Measurements from ENCODE around the gene SLITRK6. TPM values are rescaled to one million over a fixed set of nuclear protein-coding genes. Genes with fewer than 3 reads are reported as not detected.
A peak's percentile ranks its signal among the peaks of the same experiment; 100 is the strongest.

The SLITRK6 gene
- total RNA-seq, 1 donor = under 0.01 TPM

DNA sequence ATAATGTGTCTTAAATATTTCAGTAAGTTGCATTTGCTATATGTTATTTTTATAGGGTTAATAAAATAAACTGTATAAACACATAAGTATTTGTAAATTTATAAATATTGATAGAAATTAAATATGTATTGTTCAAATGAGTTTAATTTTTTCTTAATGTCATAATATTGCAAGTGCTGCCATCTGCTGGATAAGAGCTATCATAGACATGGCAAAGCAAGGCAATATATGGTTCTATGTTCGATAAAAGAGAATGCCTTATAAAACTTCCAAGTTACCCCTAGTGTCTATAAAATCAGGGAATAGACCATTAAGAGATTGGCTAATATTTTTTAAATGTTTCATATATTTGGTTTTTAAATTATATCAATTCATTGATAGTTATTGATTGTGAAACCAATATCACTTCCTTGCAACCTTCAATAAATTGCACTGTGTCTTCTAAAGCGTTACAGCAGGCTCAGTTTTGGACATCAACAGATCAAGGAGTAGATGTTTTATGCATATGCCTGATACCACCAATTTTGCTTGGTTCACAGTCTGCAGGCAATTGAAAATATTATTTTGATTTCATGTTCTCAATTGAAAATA lies 29.0 kb upstream of the SLITRK6 start:
- no peaks in the 10 kb centered on the region for H3K4me1 ChIP-seq (ENCODE audit: insufficient read depth, low read length)
- H4K20me1 ChIP-seq (ENCODE audit: insufficient read depth, low read length) = no peaks in the 10 kb centered on the region
- H3K27ac ChIP-seq (ENCODE audit: low read depth, low read length) = no peak overlapping the region
- no peak overlapping the region for H3K4me3 ChIP-seq (ENCODE audit: insufficient read depth, low read length)
- H3K27me3 ChIP-seq (ENCODE audit: insufficient read depth, low read length) = no peaks in the 10 kb centered on the region
- no peaks in the 10 kb centered on the region for H3K9me3 ChIP-seq (ENCODE audit: low read depth, low read length)
- TF ChIP-seq, protein P1, sequence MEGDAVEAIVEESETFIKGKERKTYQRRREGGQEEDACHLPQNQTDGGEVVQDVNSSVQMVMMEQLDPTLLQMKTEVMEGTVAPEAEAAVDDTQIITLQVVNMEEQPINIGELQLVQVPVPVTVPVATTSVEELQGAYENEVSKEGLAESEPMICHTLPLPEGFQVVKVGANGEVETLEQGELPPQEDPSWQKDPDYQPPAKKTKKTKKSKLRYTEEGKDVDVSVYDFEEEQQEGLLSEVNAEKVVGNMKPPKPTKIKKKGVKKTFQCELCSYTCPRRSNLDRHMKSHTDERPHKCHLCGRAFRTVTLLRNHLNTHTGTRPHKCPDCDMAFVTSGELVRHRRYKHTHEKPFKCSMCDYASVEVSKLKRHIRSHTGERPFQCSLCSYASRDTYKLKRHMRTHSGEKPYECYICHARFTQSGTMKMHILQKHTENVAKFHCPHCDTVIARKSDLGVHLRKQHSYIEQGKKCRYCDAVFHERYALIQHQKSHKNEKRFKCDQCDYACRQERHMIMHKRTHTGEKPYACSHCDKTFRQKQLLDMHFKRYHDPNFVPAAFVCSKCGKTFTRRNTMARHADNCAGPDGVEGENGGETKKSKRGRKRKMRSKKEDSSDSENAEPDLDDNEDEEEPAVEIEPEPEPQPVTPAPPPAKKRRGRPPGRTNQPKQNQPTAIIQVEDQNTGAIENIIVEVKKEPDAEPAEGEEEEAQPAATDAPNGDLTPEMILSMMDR (IDR thresholded peaks at IDR 0.05; ENCODE audit: extremely low read depth, low read depth, low read length) = peak; percentile 62
- H3K79me2 ChIP-seq (ENCODE audit: insufficient read depth, low read length) = no peaks in the 10 kb centered on the region
- H3K36me3 ChIP-seq (ENCODE audit: insufficient read depth, low read length) = no peaks in the 10 kb centered on the region
- no peak overlapping the region for H3K4me2 ChIP-seq (ENCODE audit: insufficient read depth, low read length)
- no peak for DNase-seq (ENCODE audit: insufficient read length, low spot score, missing footprints)
- no peak overlapping the region for H2AFZ ChIP-seq (ENCODE audit: low read length)

DNA sequence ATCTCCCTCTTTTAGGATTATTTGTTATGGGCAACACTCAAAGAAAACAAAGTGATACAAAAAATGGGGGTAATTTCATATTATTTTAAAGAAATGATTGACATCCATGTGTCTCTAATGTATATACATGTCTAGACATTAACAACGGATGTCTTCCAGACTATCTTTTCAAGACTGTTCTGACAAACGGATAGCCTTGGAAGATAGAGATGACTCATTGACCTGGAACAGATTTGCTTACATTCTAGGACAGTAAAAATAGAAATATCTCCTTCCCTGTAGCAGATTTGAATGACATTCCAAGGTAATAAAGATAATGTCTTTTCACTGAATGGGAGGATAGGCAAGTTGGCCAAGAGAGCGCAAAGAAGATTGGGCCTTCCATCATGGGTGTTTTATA lies 26.2 kb upstream of the SLITRK6 start:
- DNase-seq (ENCODE audit: insufficient read length, low spot score, missing footprints) = no peak
- H3K36me3 ChIP-seq (ENCODE audit: insufficient read depth, low read length) = no peaks in the 10 kb centered on the region

DNA sequence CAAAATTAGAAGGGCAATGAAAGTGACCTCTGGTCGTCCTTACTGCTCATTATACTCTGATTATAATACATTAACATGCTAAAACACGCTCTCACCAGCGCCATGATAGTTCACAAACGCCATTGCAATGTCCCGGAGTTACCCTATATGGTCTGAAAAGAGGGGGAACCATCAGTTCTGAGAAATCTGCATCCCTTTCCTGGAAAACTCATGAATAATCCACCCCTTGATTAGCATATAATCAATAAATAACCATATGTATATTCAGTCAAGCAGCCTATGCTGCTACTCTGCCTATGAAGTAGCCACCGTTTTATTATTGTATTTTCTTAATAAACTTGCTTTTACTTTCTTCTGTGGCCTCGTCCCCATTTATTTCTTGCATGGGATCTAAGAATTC lies 24.6 kb upstream of the SLITRK6 start:
- no peaks in the 10 kb centered on the region for H3K36me3 ChIP-seq (ENCODE audit: insufficient read depth, low read length)
- no peak for DNase-seq (ENCODE audit: insufficient read length, low spot score, missing footprints)
- H3K9me3 ChIP-seq (ENCODE audit: low read depth, low read length) = no peaks in the 10 kb centered on the region
- no peaks in the 10 kb centered on the region for H3K79me2 ChIP-seq (ENCODE audit: insufficient read depth, low read length)
- TF ChIP-seq, protein P1 (IDR thresholded peaks at IDR 0.05; ENCODE audit: extremely low read depth, low read depth, low read length) = no peak
- H3K27me3 ChIP-seq (ENCODE audit: insufficient read depth, low read length) = no peaks in the 10 kb centered on the region
- no peak overlapping the region for H3K4me3 ChIP-seq (ENCODE audit: insufficient read depth, low read length)
- no peak overlapping the region for H2AFZ ChIP-seq (ENCODE audit: low read length)
- H4K20me1 ChIP-seq (ENCODE audit: insufficient read depth, low read length) = no peaks in the 10 kb centered on the region
- no peak overlapping the region for H3K4me2 ChIP-seq (ENCODE audit: insufficient read depth, low read length)
- H3K27ac ChIP-seq (ENCODE audit: low read depth, low read length) = no peak overlapping the region
- no peaks in the 10 kb centered on the region for H3K4me1 ChIP-seq (ENCODE audit: insufficient read depth, low read length)

More for the DNA sequence above, 26.2 kb upstream of the SLITRK6 start:
- Histone ChIP-seq H3K9me3 (ENCODE audit: low read depth, low read length) (no peaks in the 10 kb centered on the region), H3K4me3 (ENCODE audit: insufficient read depth, low read length) (no peak overlapping the region), H3K4me1 (ENCODE audit: insufficient read depth, low read length) (no peaks in the 10 kb centered on the region), H3K4me2 (ENCODE audit: insufficient read depth, low read length) (no peak overlapping the region), H3K27ac (ENCODE audit: low read depth, low read length) (no peak overlapping the region), H4K20me1 (ENCODE audit: insufficient read depth, low read length) (no peaks in the 10 kb centered on the region), H3K79me2 (ENCODE audit: insufficient read depth, low read length) (no peaks in the 10 kb centered on the region), H3K27me3 (ENCODE audit: insufficient read depth, low read length) (no peaks in the 10 kb centered on the region), H2AFZ (ENCODE audit: low read length) (no peak overlapping the region)
- TF ChIP-seq, protein P1 (IDR thresholded peaks at IDR 0.05; ENCODE audit: extremely low read depth, low read depth, low read length) = no peak

DNA sequence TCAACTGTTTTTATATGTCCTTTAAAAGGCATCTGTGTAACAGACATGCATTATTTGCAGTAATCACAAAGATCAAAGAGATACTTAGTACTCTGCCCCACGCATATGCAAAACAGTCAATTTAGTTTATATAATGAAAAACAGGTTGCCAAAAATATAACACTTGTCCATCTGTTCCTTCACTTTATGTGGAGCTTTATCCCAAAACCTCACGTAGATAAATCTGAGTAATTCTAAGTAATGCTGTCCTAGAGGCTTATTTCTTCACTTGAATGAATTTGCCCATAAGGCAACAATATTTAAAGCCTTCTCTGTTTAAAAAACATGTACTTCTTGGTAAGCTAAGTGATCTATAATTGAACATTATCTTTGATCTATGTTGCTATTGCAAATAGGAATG lies 20.3 kb upstream of the SLITRK6 start:
- Histone ChIP-seq H3K27me3 (ENCODE audit: insufficient read depth, low read length) (no peaks in the 10 kb centered on the region), H3K4me1 (ENCODE audit: insufficient read depth, low read length) (no peaks in the 10 kb centered on the region), H3K79me2 (ENCODE audit: insufficient read depth, low read length) (no peaks in the 10 kb centered on the region), H3K4me3 (ENCODE audit: insufficient read depth, low read length) (no peak overlapping the region), H3K27ac (ENCODE audit: low read depth, low read length) (no peak overlapping the region), H3K4me2 (ENCODE audit: insufficient read depth, low read length) (no peak overlapping the region), H2AFZ (ENCODE audit: low read length) (no peak overlapping the region), H3K36me3 (ENCODE audit: insufficient read depth, low read length) (no peaks in the 10 kb centered on the region), H4K20me1 (ENCODE audit: insufficient read depth, low read length) (no peaks in the 10 kb centered on the region), H3K9me3 (ENCODE audit: low read depth, low read length) (no peaks in the 10 kb centered on the region)
- no peak for DNase-seq (ENCODE audit: insufficient read length, low spot score, missing footprints)
- TF ChIP-seq, protein P1 (IDR thresholded peaks at IDR 0.05; ENCODE audit: extremely low read depth, low read depth, low read length) = no peak

All from osteoblast (primary cell).